HG02588 (cell line): ENCODE results near the gene CYB5R3.

Source experiments
- ATAC-seq: cut with Tn5 transposase; IDR thresholded peaks from one replicate; pipeline ENCODE4 v1.9.1; 2021; ENCODE audit warnings: mild to moderate bottlenecking, moderate library complexity; ENCODE audit not compliant: unreplicated experiment

The CYB5R3 gene

GRCh38 chr22:42649246-42650099 lies at the start of gene CYB5R3:
Gene CYB5R3, minus strand, starts transcription at chr22:42649392. Its CDS starts 77 bp downstream, at chr22:42649315.
- ATAC-seq = peak; percentile 60

GRCh38 chr22:42697542-42698013 lies 48.4 kb upstream of the CYB5R3 start:
- no peak for ATAC-seq

- ATAC-seq = no peak
Measured at GRCh38 chr22:42696331-42696967, 47.3 kb upstream of the CYB5R3 start.

- ATAC-seq = no peak
Measured at GRCh38 chr22:42695294-42695693, 46.1 kb upstream of the CYB5R3 start.

GRCh38 chr22:42693763-42694683 lies 44.8 kb upstream of the CYB5R3 start:
- no peak for ATAC-seq

- ATAC-seq = no peak
Measured at GRCh38 chr22:42693055-42693762, 44.0 kb upstream of the CYB5R3 start.

GRCh38 chr22:42692239-42693054 lies 43.3 kb upstream of the CYB5R3 start:
- no peak for ATAC-seq

- ATAC-seq = no peak
Measured at GRCh38 chr22:42691440-42691839, 42.2 kb upstream of the CYB5R3 start.

- no peak for ATAC-seq
Measured at GRCh38 chr22:42688241-42689211, 39.3 kb upstream of the CYB5R3 start.

- ATAC-seq = no peak
Measured at GRCh38 chr22:42686756-42687491, 37.7 kb upstream of the CYB5R3 start.

- no peak for ATAC-seq
Measured at GRCh38 chr22:42685941-42686653, 36.9 kb upstream of the CYB5R3 start.

GRCh38 chr22:42684462-42685195 lies 35.4 kb upstream of the CYB5R3 start:
- ATAC-seq = no peak

- ATAC-seq = no peak
Measured at GRCh38 chr22:42683578-42684283, 34.5 kb upstream of the CYB5R3 start.

- no peak for ATAC-seq
Measured at GRCh38 chr22:42682113-42682851, 33.1 kb upstream of the CYB5R3 start.

GRCh38 chr22:42680648-42681047 lies 31.5 kb upstream of the CYB5R3 start:
- ATAC-seq = no peak
